Measurements from ENCODE around the gene EXOC4. TPM values are rescaled to one million over a fixed set of nuclear protein-coding genes. Genes with fewer than 3 reads are reported as not detected.

The EXOC4 gene
- total and polyA plus RNA-seq, 2 donors (not counting 3 experiments of a cell fraction or from before 2014, with no cell fraction given): 20.3 to 73.1 TPM

DNA sequence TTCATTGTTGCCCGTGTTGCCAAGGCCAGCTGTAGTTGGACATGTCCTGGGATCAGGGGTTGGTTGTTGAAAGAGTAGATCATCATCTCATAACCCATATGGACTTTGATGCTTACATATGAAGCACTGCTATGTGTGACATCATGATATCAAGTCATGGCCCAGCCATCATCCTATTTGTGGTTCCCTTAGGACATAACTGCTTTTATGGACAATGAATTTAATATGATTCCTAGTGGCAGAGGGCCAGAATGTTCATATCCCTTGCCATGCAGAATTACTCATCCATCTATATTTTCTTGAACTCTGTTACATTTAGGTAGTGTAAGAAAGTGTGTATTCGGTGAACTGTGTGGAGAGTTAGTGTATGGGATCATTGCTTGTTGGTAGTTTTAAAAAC is 530.4 kb downstream of the EXOC4 start:
- no peak overlapping the region for H2AFZ ChIP-seq (ENCODE audit: low read depth, low read length)
- ChIA-PET CTCF (no interaction called here), POLR2A (no interaction called here)
- dilution Hi-C loops (cut with MboI; ENCODE audit: extremely low pct_ligation_motif_present, low sequenced_read_pairs) (no loop called here), intact Hi-C loops (cut with micrococcal nuclease) (no loop called here)
- no peak for DNase-seq (ENCODE audit: low read depth, low spot score)
- no peaks in the 10 kb centered on the region for H3K36me3 ChIP-seq (ENCODE audit: control insufficient read depth in 2 of 2, extremely low read depth in 1 of 2, insufficient read depth in 2 of 2, low read length in 2 of 2)
- no peaks in the 10 kb centered on the region for H4K20me1 ChIP-seq (replicated peaks; ENCODE audit: control insufficient read depth, extremely low read depth, insufficient read depth, low read length)
- no peak for FAIRE-seq
- H3K9ac ChIP-seq (replicated peaks; ENCODE audit: extremely low read depth, insufficient read depth, low read length): no peak overlapping the region
- H3K4me3 ChIP-seq (replicated peaks in 1 of 3; ENCODE audit: insufficient read depth in 1 of 3, low read depth in 1 of 3, low read length in 3 of 3): no peak overlapping the region
- H3K79me2 ChIP-seq (ENCODE audit: control insufficient read depth, insufficient read depth, low read length): no peaks in the 10 kb centered on the region
- H3K4me1 ChIP-seq (ENCODE audit: control insufficient read depth, extremely low read depth, insufficient read depth, low read length): no peaks in the 10 kb centered on the region
- no peaks in the 10 kb centered on the region for H3K27me3 ChIP-seq (ENCODE audit: control insufficient read depth in 2 of 2, insufficient read depth in 2 of 2, low read length in 2 of 2)
- H3K4me2 ChIP-seq (ENCODE audit: insufficient read depth, low read length): no peak overlapping the region
- TF ChIP-seq JUN (IDR thresholded peaks at IDR 0.05; ENCODE audit: borderline replicate concordance, insufficient read depth, insufficient read length, low read depth): no peak
- TF ChIP-seq, protein P1, sequence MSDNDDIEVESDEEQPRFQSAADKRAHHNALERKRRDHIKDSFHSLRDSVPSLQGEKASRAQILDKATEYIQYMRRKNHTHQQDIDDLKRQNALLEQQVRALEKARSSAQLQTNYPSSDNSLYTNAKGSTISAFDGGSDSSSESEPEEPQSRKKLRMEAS (IDR thresholded peaks at IDR 0.05; ENCODE audit: insufficient read depth, insufficient read length): no peak
- no peak for TF ChIP-seq POLR2AphosphoS5 (IDR thresholded peaks at IDR 0.05; ENCODE audit: insufficient read depth, low read depth, low read length)
- no TSS peak for BruUV-seq (replicated peaks)
- H3K27ac ChIP-seq (ENCODE audit: insufficient read depth, low read depth, low read length): no peak overlapping the region
- no peaks in the 10 kb centered on the region for H3K9me3 ChIP-seq (replicated peaks; ENCODE audit: control insufficient read depth, insufficient read depth, low read length)
- H3K9me1 ChIP-seq (replicated peaks; ENCODE audit: control insufficient read depth, extremely low read depth, insufficient read depth, low read length): no peaks in the 10 kb centered on the region

DNA sequence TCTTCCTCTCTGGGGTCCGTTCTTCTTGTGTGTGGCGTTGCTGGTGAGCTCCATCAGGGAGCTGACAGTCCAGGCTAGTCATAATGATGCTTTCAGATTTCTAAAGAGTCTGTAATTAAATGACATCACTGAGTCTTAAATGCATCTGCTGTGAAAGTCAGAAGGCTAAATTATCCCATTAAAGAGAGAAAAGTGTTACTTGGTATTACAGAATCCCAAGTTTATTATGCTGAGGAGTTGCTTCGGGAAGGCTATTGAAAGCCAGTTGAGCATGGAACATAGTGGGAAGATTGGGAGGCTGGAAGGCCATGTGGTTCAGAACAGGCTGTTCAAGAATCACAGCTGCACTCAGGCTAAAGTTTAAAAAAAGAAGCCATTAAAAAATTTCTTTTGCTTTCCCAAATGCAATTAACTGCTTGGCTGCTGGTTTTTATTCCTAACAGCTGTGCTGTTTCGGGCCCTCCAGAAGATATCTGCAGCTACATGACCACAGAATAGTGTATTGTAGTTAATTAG is 531.7 kb downstream of the EXOC4 start:
- ChIA-PET CTCF (interaction anchor here (0.6 kb wide), 1 partner anchor 242 kb away, joined by 5 read pairs; no protein-coding TSS in a partner anchor), POLR2A (no interaction called here)
- BruUV-seq (replicated peaks): no TSS peak
- intact Hi-C loops (cut with micrococcal nuclease): no loop called here
- Histone ChIP-seq H3K9ac (replicated peaks; ENCODE audit: extremely low read depth, insufficient read depth, low read length) (no peak overlapping the region), H3K4me1 (ENCODE audit: control insufficient read depth, extremely low read depth, insufficient read depth, low read length) (no peaks in the 10 kb centered on the region), H3K9me3 (replicated peaks; ENCODE audit: control insufficient read depth, insufficient read depth, low read length) (no peaks in the 10 kb centered on the region), H3K4me2 (ENCODE audit: insufficient read depth, low read length) (no peak overlapping the region), H2AFZ (ENCODE audit: low read depth, low read length) (no peak overlapping the region), H4K20me1 (replicated peaks; ENCODE audit: control insufficient read depth, extremely low read depth, insufficient read depth, low read length) (no peaks in the 10 kb centered on the region), H3K79me2 (ENCODE audit: control insufficient read depth, insufficient read depth, low read length) (no peaks in the 10 kb centered on the region), H3K27ac (ENCODE audit: insufficient read depth, low read depth, low read length) (no peak overlapping the region), H3K27me3 (ENCODE audit: control insufficient read depth in 2 of 2, insufficient read depth in 2 of 2, low read length in 2 of 2) (no peaks in the 10 kb centered on the region), H3K4me3 (replicated peaks in 1 of 3; ENCODE audit: insufficient read depth in 1 of 3, low read depth in 1 of 3, low read length in 3 of 3) (no peak overlapping the region), H3K36me3 (ENCODE audit: control insufficient read depth in 2 of 2, extremely low read depth in 1 of 2, insufficient read depth in 2 of 2, low read length in 2 of 2) (no peaks in the 10 kb centered on the region), H3K9me1 (replicated peaks; ENCODE audit: control insufficient read depth, extremely low read depth, insufficient read depth, low read length) (no peaks in the 10 kb centered on the region)
- TF ChIP-seq POLR2A (IDR thresholded peaks at IDR 0.05; ENCODE audit: low read depth, low read length) (no peak), GATA2 (IDR thresholded peaks at IDR 0.05; ENCODE audit: insufficient read depth, insufficient read length, low read depth, low read length) (no peak), JUN (IDR thresholded peaks at IDR 0.05; ENCODE audit: borderline replicate concordance, insufficient read depth, insufficient read length, low read depth) (no peak), POLR2AphosphoS5 (IDR thresholded peaks at IDR 0.05; ENCODE audit: insufficient read depth, low read depth, low read length) (no peak), EZH2 (IDR thresholded peaks at IDR 0.05; ENCODE audit: borderline replicate concordance, low read depth, low read length, severe bottlenecking) (no peak)
- TF ChIP-seq, protein P1 (IDR thresholded peaks at IDR 0.05; ENCODE audit: insufficient read depth, insufficient read length): no peak
- TF ChIP-seq, protein P2, sequence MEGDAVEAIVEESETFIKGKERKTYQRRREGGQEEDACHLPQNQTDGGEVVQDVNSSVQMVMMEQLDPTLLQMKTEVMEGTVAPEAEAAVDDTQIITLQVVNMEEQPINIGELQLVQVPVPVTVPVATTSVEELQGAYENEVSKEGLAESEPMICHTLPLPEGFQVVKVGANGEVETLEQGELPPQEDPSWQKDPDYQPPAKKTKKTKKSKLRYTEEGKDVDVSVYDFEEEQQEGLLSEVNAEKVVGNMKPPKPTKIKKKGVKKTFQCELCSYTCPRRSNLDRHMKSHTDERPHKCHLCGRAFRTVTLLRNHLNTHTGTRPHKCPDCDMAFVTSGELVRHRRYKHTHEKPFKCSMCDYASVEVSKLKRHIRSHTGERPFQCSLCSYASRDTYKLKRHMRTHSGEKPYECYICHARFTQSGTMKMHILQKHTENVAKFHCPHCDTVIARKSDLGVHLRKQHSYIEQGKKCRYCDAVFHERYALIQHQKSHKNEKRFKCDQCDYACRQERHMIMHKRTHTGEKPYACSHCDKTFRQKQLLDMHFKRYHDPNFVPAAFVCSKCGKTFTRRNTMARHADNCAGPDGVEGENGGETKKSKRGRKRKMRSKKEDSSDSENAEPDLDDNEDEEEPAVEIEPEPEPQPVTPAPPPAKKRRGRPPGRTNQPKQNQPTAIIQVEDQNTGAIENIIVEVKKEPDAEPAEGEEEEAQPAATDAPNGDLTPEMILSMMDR (IDR thresholded peaks at IDR 0.05; ENCODE audit: extremely low read depth in 1 of 2, insufficient read depth in 1 of 2, low read depth in 1 of 2, low read length in 2 of 2): no peak
- DNase-seq (ENCODE audit: low read depth, low spot score) (no peak), FAIRE-seq (no peak)
- dilution Hi-C loops (cut with MboI; ENCODE audit: extremely low pct_ligation_motif_present, low sequenced_read_pairs): no loop called here
